Heart left ventricle (tissue), 13 donors: ENCODE measurements around the gene IPO5.

Experiments used
- POLR2A ChIP-seq, 2 donors: fragments of 450-650 bp; IDR thresholded peaks; one replicate each; pipeline ENCODE4 v1.6.1; 2017; ENCODE audit warnings: antibody characterized with exemption in 2 of 2, mild to moderate bottlenecking in 2 of 2, moderate library complexity in 2 of 2
- TF ChIP-seq, protein P1 (sequence below), 12 donors: fragments of 200-600 bp; sonication (generic) in 4 of 12; IDR thresholded peaks; one replicate each; pipeline versions ENCODE4 v1.5.0 to v1.8.0; 2018 to 2022; ENCODE audit warnings: antibody characterized with exemption in 12 of 12, mild to moderate bottlenecking in 5 of 12
- donor health status: ischemic (EF 13 %, LVEDD 7.1; RV severe dilation, severe dysfunction).
- donor health status: DM: no; HTN: yes; CAD: no.
- donor health status: DM: no; HTN: no; CAD: no.
- donor health status: ischemic (EF 25% LVEDD 6.9; RV normal size, moderate dysfunction).
- donor health status: ischemic (EF 25% LVEDD 5.7; RV mildly dilated, moderate dysfunction).
- donor health status: ischemic (EF 35%, LVEDD 5.7; RV mildly dilated, moderate dysfunction).
- donor health status: nonischemic (EF 11% LVEDD 7.7; RV severe dilation, severe dysfunction).
- donor health status: DM: yes; HTN: yes; CAD: no.
- donor health status: PGD.
- donor health status: ischemic (EF 29% LVEDD 5.4; RV normal size, mild dysfunction).
- donor health status: nonischemic (EF 23%, LVEDD 6.1; RV moderate dilation, normal function).

DNA sequence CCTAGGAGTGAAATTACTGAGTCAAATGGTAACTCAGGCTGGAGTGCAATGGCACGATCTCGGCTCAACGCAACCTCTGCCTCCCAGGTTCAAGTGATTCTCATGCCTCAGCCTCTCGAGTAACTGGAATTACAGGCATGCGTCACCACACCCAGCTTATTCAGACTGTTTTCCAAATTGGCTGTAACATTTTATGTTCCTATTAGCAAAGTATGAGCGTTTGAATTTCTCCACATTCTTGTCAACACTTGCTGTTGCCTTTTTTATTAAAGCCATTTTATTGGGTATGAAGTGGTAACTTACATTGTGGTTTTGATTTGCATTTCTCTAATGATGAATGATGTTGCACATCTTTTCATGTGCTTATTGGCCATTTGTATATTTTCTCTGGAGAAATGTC, 7.9 kb downstream of the IPO5 start:
- TF ChIP-seq, protein P1, sequence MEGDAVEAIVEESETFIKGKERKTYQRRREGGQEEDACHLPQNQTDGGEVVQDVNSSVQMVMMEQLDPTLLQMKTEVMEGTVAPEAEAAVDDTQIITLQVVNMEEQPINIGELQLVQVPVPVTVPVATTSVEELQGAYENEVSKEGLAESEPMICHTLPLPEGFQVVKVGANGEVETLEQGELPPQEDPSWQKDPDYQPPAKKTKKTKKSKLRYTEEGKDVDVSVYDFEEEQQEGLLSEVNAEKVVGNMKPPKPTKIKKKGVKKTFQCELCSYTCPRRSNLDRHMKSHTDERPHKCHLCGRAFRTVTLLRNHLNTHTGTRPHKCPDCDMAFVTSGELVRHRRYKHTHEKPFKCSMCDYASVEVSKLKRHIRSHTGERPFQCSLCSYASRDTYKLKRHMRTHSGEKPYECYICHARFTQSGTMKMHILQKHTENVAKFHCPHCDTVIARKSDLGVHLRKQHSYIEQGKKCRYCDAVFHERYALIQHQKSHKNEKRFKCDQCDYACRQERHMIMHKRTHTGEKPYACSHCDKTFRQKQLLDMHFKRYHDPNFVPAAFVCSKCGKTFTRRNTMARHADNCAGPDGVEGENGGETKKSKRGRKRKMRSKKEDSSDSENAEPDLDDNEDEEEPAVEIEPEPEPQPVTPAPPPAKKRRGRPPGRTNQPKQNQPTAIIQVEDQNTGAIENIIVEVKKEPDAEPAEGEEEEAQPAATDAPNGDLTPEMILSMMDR (IDR thresholded peaks at IDR 0.05) = no peak
- no peak for TF ChIP-seq POLR2A (IDR thresholded peaks at IDR 0.05)
